Measurements from ENCODE around the gene RPL3.

DNA sequence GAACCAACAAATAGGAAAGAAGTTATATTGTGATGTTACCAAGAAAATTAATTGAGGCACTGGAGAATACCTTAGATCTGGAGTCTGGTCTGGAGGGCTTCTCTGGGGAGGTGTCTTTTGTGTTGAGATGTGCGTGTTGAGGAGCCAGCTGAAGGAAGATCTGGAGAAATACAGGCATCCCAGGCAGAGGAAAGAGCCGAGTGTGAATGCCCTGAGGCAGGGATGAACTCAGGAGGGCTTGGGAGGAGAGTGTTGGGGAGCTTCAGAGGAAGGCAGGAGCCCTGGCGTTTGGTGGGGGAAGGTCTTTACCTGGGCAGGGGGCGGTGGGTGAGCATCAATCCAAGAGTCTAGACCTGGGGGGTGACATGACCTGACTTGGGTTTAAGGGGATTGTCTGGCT, 43.5 kb upstream of the RPL3 start:
- TF ChIP-seq CTCF (IDR thresholded peaks at IDR 0.05; ENCODE audit: low read length) (no peak), EZH2 (IDR thresholded peaks at IDR 0.05; ENCODE audit: borderline replicate concordance, low read length) (no peak)

All from OCI-LY1 (cell line).